Measurements from ENCODE around the gene ATP2A1. TPM values are rescaled to one million over a fixed set of nuclear protein-coding genes. Genes with fewer than 3 reads are reported as not detected.
"Not testable (repeated sequence)": the region's sequence is repeated elsewhere in the genome, so short reads cannot be mapped to it uniquely, and the experiment has no call there.

Gene ATP2A1
- total RNA-seq, 4 donors from 2014 or later, result 1.6 TPM; not detected in 3

DNA sequence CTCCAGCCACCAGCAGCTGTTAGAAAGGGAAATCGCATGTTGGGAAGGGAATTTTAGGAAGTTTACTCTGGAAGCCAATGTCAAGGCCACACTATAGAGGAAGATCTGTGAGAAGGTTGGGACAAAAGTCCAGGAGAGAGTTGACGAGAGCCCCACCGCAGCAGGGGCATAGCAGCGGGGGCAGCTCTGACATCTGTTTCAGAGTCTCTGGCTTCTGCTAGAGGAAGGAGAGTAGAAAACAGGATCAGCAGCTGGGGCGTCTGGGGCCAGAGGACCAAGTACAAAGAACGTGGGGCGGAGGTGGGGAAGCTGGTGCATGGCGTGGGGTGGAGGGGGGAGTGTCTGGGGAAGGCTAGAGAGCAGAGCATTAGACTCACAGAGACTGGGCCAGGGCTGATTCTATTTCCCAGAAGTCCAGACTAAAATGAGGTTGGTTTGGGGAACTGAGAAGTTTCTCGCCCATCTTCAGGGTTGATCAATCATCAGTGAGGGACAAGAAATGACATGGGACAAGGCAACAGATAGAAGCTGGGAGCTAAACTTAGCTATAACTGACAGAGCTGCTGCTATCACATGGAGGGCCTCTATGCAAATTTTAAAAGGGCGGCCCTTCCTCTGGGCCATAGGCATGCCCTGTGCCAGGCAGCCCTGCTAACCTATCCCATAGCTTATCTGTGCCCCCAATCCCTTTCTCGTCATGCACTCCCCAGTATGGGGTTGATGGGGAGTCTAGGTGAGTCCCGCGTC lies 45.5 kb downstream of the ATP2A1 start:
- intact Hi-C loops (cut with DNase I; ENCODE audit: low total_unique reads), result loop anchor here (10.0 kb wide), 1 partner anchor 49 kb away; the partner anchor contains the start of gene ATP2A1
- no peak overlapping the region for H3K4me3 ChIP-seq

GRCh38 chr16:28924399-28924761 lies 46.1 kb downstream of the ATP2A1 start:
- Histone ChIP-seq H3K9me3 (no peaks in the 10 kb centered on the region), H3K27me3 (no peaks in the 10 kb centered on the region), H3K36me3 (no peaks in the 10 kb centered on the region), H3K4me1 (peaks cover 0 to 7% of the 10 kb centered on the region in 2 donors), H3K4me3 (peak overlapping the region; percentile 83 to 92), H3K27ac (peak overlapping the region; percentile 89 to 91)
- intact Hi-C loops (cut with DNase I; ENCODE audit: low total_unique reads), result loop anchor here (10.0 kb wide), 1 partner anchor 50 kb away; the partner anchor contains the start of gene ATP2A1
- no peak for DNase-seq
- TF ChIP-seq POLR2A (IDR thresholded peaks at IDR 0.05) (no peak), CTCF (IDR thresholded peaks at IDR 0.05) (peak in 1 of 4 experiments; percentile 4)

More for the DNA sequence above, 45.5 kb downstream of the ATP2A1 start:
- H3K27ac ChIP-seq, result peak overlapping the region in 1 of 2 donors; percentile 91
- no peaks in the 10 kb centered on the region for H3K36me3 ChIP-seq
- DNase-seq, result no peak
- H3K27me3 ChIP-seq, result no peaks in the 10 kb centered on the region
- H3K4me1 ChIP-seq, result peaks cover 0 to 7% of the 10 kb centered on the region in 2 donors
- no peak for TF ChIP-seq POLR2A (IDR thresholded peaks at IDR 0.05)
- TF ChIP-seq CTCF (IDR thresholded peaks at IDR 0.05), result no peak
- H3K9me3 ChIP-seq, result no peaks in the 10 kb centered on the region

- H3K27ac ChIP-seq, result peak within 1 kb of the TSS; percentile 89 to 91
- peak within 1 kb of the TSS; percentile 83 to 92 for H3K4me3 ChIP-seq
- no peaks in the 10 kb centered on the region for H3K36me3 ChIP-seq
- H3K4me1 ChIP-seq, result peaks cover 0 to 7% of the 10 kb centered on the region in 2 donors
- TF ChIP-seq CTCF (IDR thresholded peaks at IDR 0.05), result no peak
- peak; percentile 42 to 44 for TF ChIP-seq POLR2A (IDR thresholded peaks at IDR 0.05)
- H3K27me3 ChIP-seq, result no peaks in the 10 kb centered on the region
- intact Hi-C loops (cut with DNase I; ENCODE audit: low total_unique reads), result loop anchor here (10.0 kb wide), 1 partner anchor 50 kb away; the partner anchor contains the start of gene ATP2A1
- DNase-seq, result peak; percentile 90 to 96
- H3K9me3 ChIP-seq, result no peaks in the 10 kb centered on the region
Observed at GRCh38 chr16:28924762-28925385, 46.6 kb downstream of the ATP2A1 start, which contains the start of gene RABEP2. Gene RABEP2, minus strand, starts transcription at chr16:28925238. Its CDS starts 75 bp downstream, at chr16:28925163.

DNA sequence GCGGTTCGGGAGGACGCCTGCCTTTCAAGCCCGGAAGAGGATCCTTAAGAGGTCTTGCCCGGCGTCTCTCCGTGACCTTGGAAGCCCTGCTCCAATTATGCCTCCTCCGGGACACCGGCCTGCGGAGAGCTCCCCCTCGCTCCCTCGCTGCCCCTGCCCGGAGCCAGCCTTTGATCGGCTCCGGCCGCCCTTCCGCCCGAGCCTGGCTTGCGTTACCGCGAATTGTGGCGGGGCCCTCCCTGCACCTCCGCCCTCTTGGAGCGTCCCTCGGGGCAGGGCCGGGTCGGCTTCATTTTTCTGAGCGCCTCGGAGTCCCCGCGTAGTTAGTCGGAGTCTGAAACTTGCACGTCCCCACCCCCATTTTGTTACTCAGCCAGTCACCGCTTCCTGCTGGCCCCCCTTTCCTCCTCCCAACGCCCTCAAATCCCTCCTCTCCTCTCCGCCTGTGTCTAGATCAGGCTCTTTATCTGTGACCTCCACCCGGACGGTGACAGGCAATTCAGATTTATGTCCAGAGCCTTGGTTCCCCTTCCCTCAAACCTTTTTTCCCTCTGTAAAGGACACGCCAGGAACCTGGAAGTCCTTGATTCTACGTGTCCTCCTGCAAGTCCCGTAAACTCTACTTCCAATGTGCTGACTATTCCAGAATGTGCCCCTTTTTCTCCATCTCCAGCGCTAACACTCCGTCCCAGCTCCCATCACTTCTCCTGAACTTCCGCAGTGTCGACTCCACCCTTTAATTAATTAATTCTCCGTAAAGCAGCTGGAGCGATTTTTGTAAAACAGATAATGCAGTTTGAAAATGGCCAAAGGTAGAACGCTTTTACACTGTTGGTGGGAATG lies 47.3 kb downstream of the ATP2A1 start:
- intact Hi-C loops (cut with DNase I; ENCODE audit: low total_unique reads), result loop anchor here (10.0 kb wide), 1 partner anchor 51 kb away; the partner anchor contains the start of gene ATP2A1
- Histone ChIP-seq H3K36me3 (no peaks in the 10 kb centered on the region), H3K4me3 (peak overlapping the region; percentile 83 to 92), H3K27ac (peak overlapping the region; percentile 89 to 91), H3K9me3 (no peaks in the 10 kb centered on the region), H3K27me3 (no peaks in the 10 kb centered on the region), H3K4me1 (peaks cover 0 to 7% of the 10 kb centered on the region in 2 donors)
- peak; percentile 73 to 77 for DNase-seq
- TF ChIP-seq POLR2A (IDR thresholded peaks at IDR 0.05), result peak in 1 of 2 donors; percentile 30
- no peak for TF ChIP-seq CTCF (IDR thresholded peaks at IDR 0.05)

GRCh38 chr16:28926284-28926683 lies 48.0 kb downstream of the ATP2A1 start:
- intact Hi-C loops (cut with DNase I; ENCODE audit: low total_unique reads), result loop anchor here (10.0 kb wide), 1 partner anchor 51 kb away; the partner anchor contains the start of gene ATP2A1
- peak overlapping the region in 1 of 2 donors; percentile 89 for H3K27ac ChIP-seq
- not testable (repeated sequence) for H3K4me3 ChIP-seq, H3K9me3 ChIP-seq, H3K4me1 ChIP-seq, H3K27me3 ChIP-seq, DNase-seq, H3K36me3 ChIP-seq

Data from uterus (tissue), 4 donors.